IMR-90 (cell line): ENCODE data around the gene LRIT1. TPM values are rescaled to one million over a fixed set of nuclear protein-coding genes. Genes with fewer than 3 reads are reported as not detected.

Experiments
- ATAC-seq: fragments of 200-7000 bp; cut with Tn5 transposase; 2 replicates; pipeline ENCODE4 v1.9.1; 2020; ENCODE audit warnings: low read depth, mild to moderate bottlenecking, moderate library complexity
- BruUV-seq: library from RNA; stranded (reverse); fragments of 400-500 nt; replicated peaks from 2 replicates; lab custom pipeline; 2021; lab: Mats Ljungman, UMichigan
- CTCF ChIA-PET: fragments of 300-600 bp; formaldehyde crosslinking; extraction: SDS; loops from one replicate; lab custom pipeline; 2021; ENCODE audit warnings: antibody characterized with exemption; lab: Yijun Ruan, JAX
- POLR2A ChIA-PET: fragments of 300-600 bp; sonication (Branson Sonifier 250); formaldehyde crosslinking; loops from one replicate; lab custom pipeline; 2022; ENCODE audit warnings: antibody characterized with exemption; ENCODE audit not compliant: unreplicated experiment; lab: Charles Lee
- DNase-seq: peaks from one replicate; pipeline ENCODE4 v3.0.0; 2013
- H2AFZ ChIP-seq: replicated peaks from 2 replicates; pipeline ENCODE3; 2013; ENCODE audit warnings: low read length, mild to moderate bottlenecking; ENCODE audit not compliant: poor library complexity
- H2AK5ac ChIP-seq: 2 replicates; pipeline ENCODE4 v1.6.1; 2013; ENCODE audit warnings: low read depth, low read length, inconsistent platforms
- H2AK9ac ChIP-seq: replicated peaks from 2 replicates; pipeline ENCODE3; 2013; ENCODE audit warnings: mild to moderate bottlenecking, low read depth, low read length, moderate library complexity; ENCODE audit not compliant: poor library complexity
- H2BK120ac ChIP-seq: 2 replicates; pipeline ENCODE4 v1.6.1; 2013; ENCODE audit warnings: low read depth, low read length, inconsistent platforms
- H2BK15ac ChIP-seq: 3 replicates; pipeline ENCODE4 v1.6.1; 2013; ENCODE audit warnings: low read depth, low read length, inconsistent platforms
- H2BK20ac ChIP-seq: 2 replicates; pipeline ENCODE4 v1.6.1; 2013; ENCODE audit warnings: low read depth, mild to moderate bottlenecking, inconsistent platforms, low read length, moderate library complexity
- H2BK5ac ChIP-seq: 2 replicates; pipeline ENCODE4 v1.6.1; 2013; ENCODE audit warnings: mild to moderate bottlenecking, low read depth, low read length, inconsistent platforms; ENCODE audit not compliant: poor library complexity, severe bottlenecking
- H3K14ac ChIP-seq: replicated peaks from 2 replicates; pipeline ENCODE4 v1.6.1; 2013; ENCODE audit warnings: low read depth, low read length, inconsistent platforms
- H3K18ac ChIP-seq: 2 replicates; pipeline ENCODE4 v1.6.1; 2013; ENCODE audit warnings: low read depth, low read length, control low read depth
- H3K23ac ChIP-seq: 2 replicates; pipeline ENCODE4 v1.6.1; 2013; ENCODE audit warnings: low read depth, low read length, inconsistent platforms
- H3K27ac ChIP-seq: 2 replicates; pipeline ENCODE4 v1.5.1; 2013; ENCODE audit warnings: mild to moderate bottlenecking, control low read depth, low read length; ENCODE audit not compliant: insufficient read depth
- H3K27me3 ChIP-seq: 2 replicates; pipeline ENCODE4 v1.6.1; 2013; ENCODE audit warnings: low read length; ENCODE audit not compliant: control insufficient read depth, insufficient read depth
- H3K36me3 ChIP-seq: 2 replicates; pipeline ENCODE4 v1.6.1; 2013; ENCODE audit warnings: low read length, mixed read lengths; ENCODE audit not compliant: control insufficient read depth, insufficient read depth
- H3K4ac ChIP-seq: 2 replicates; pipeline ENCODE4 v1.6.1; 2013; ENCODE audit warnings: low read depth, low read length, inconsistent platforms
- H3K4me1 ChIP-seq: 2 replicates; pipeline ENCODE4 v1.6.1; 2013; ENCODE audit warnings: low read length, mixed read lengths; ENCODE audit not compliant: control insufficient read depth, insufficient read depth
- H3K4me2 ChIP-seq: 2 replicates; pipeline ENCODE4 v1.6.1; 2013; ENCODE audit warnings: low read depth, mild to moderate bottlenecking, control low read depth, low read length, moderate library complexity
- H3K4me3 ChIP-seq: 2 replicates; pipeline ENCODE4 v1.5.1; 2013; ENCODE audit warnings: low read depth, mild to moderate bottlenecking, control low read depth, low read length, moderate library complexity; ENCODE audit not compliant: insufficient read depth
- H3K56ac ChIP-seq: 2 replicates; pipeline ENCODE4 v1.6.1; 2013; ENCODE audit warnings: low read length, inconsistent platforms; ENCODE audit not compliant: insufficient read depth; ENCODE audit errors: extremely low read depth
- H3K79me1 ChIP-seq, 2 experiments: 2 replicates each; pipeline ENCODE4 v1.6.1; 2013; ENCODE audit warnings: low read length in 2 of 2, inconsistent platforms in 1 of 2, low read depth in 1 of 2
- H3K9ac ChIP-seq: 2 replicates; pipeline ENCODE4 v1.6.1; 2013; ENCODE audit warnings: low read depth, low read length, control low read depth
- H3K9me1 ChIP-seq: 2 replicates; pipeline ENCODE4 v1.6.1; 2013; ENCODE audit warnings: low read length, inconsistent platforms; ENCODE audit not compliant: insufficient read depth
- H3K9me3 ChIP-seq: 2 replicates; pipeline ENCODE4 v1.6.1; 2013; ENCODE audit warnings: low read length; ENCODE audit not compliant: control insufficient read depth, insufficient read depth
- H4K20me1 ChIP-seq: 2 replicates; pipeline ENCODE4 v1.6.1; 2013; ENCODE audit warnings: low read length, inconsistent platforms; ENCODE audit not compliant: insufficient read depth
- H4K5ac ChIP-seq: 2 replicates; pipeline ENCODE4 v1.6.1; 2013; ENCODE audit warnings: mild to moderate bottlenecking, low read depth, low read length, control low read depth
- H4K8ac ChIP-seq, 2 experiments: 2 replicates each; pipeline ENCODE4 v1.6.1; 2013; ENCODE audit warnings: low read depth in 2 of 2, low read length in 2 of 2, control low read depth in 1 of 2, inconsistent platforms in 1 of 2
- H4K91ac ChIP-seq: 2 replicates; pipeline ENCODE4 v1.6.1; 2013; ENCODE audit warnings: low read depth, low read length, inconsistent platforms; ENCODE audit not compliant: insufficient read depth
- BHLHE40 ChIP-seq: fragments of 150-350 bp; IDR thresholded peaks from 2 replicates; pipeline ENCODE4 v1.6.1; 2016; ENCODE audit warnings: mild to moderate bottlenecking, low read depth, low read length
- CHD1 ChIP-seq: IDR thresholded peaks from 2 replicates; pipeline ENCODE4 v1.6.1; 2012; ENCODE audit warnings: low read depth, low read length, improper control_type of control experiment
- FOS ChIP-seq: fragments of 150-350 bp; IDR thresholded peaks from 2 replicates; pipeline ENCODE4 v1.6.1; 2016; ENCODE audit warnings: low read depth, low read length
- MAFK ChIP-seq: IDR thresholded peaks from 2 replicates; pipeline ENCODE4 v1.6.1; 2012; ENCODE audit warnings: low read depth, low read length, improper control_type of control experiment
- MAZ ChIP-seq: IDR thresholded peaks from 2 replicates; pipeline ENCODE4 v1.6.1; 2012; ENCODE audit warnings: low read depth, mild to moderate bottlenecking, low read length, improper control_type of control experiment, moderate library complexity, borderline replicate concordance
- MXI1 ChIP-seq: IDR thresholded peaks from 2 replicates; pipeline ENCODE4 v1.6.1; 2012; ENCODE audit warnings: low read depth, mild to moderate bottlenecking, low read length, moderate library complexity, borderline replicate concordance
- NFE2L2 ChIP-seq: fragments of 150-350 bp; IDR thresholded peaks from 2 replicates; pipeline ENCODE4 v1.6.1; 2016; ENCODE audit warnings: low read depth, mild to moderate bottlenecking, low read length
- POLR2A ChIP-seq: IDR thresholded peaks from 2 replicates; pipeline ENCODE4 v1.6.1; 2012; ENCODE audit warnings: mild to moderate bottlenecking, low read depth, low read length
- RAD21 ChIP-seq: IDR thresholded peaks from 2 replicates; pipeline ENCODE4 v1.6.1; 2012; ENCODE audit warnings: low read length, improper control_type of control experiment
- RCOR1 ChIP-seq: IDR thresholded peaks from 2 replicates; pipeline ENCODE4 v1.6.1; 2012; ENCODE audit warnings: mild to moderate bottlenecking, low read length, improper control_type of control experiment; ENCODE audit not compliant: insufficient replicate concordance
- RFX5 ChIP-seq: IDR thresholded peaks from 2 replicates; pipeline ENCODE4 v1.8.0; 2012; ENCODE audit warnings: low read depth, mild to moderate bottlenecking, low read length, moderate library complexity
- WGBS, 2 experiments: methylation state at CpG; one replicate each; pipeline versions ENCODE4 v1.1.5 to v1.1.7; 2013; ENCODE audit warnings: missing lambda C conversion rate in 2 of 2; ENCODE audit not compliant: insufficient read length in 1 of 2; ENCODE audit errors: extremely low coverage in 2 of 2; 5-methylcytosine and 5-hydroxymethylcytosine counted together
- dilution Hi-C: fragments of 300-500 bp; cut with HindIII; formaldehyde crosslinking; loops from one replicate; pipeline ENCODE4 v1.14.3; 2018; ENCODE audit warnings: low sequenced_read_pairs; ENCODE audit not compliant: unreplicated experiment
- in situ Hi-C: fragments of 300-500 bp; cut with MboI; formaldehyde crosslinking; loops from 3 replicates; pipeline ENCODE4 v1.14.3; 2019; ENCODE audit warnings: low sequenced_read_pairs, inconsistent platforms, mixed read lengths
- intact Hi-C: fragments of 100-400 bp; cut with micrococcal nuclease; formaldehyde crosslinking; loops from 2 replicates; pipeline ENCODE4 v1.10.0; 2022
- polyA plus RNA-seq, 3 experiments: library from polyadenylated mRNA; depleted of rRNA; stranded (reverse); fragments of >200 nt; gene quantifications; 2 replicates each; pipeline ENCODE4 v1.2.3, GENCODE V29; 2012; ENCODE audit warnings: low replicate concordance in 1 of 3
- total RNA-seq: library from RNA; depleted of rRNA; stranded (reverse); fragments of >200 nt; gene quantifications from 2 replicates; pipeline ENCODE4 v1.2.3, GENCODE V29; 2012
- TF ChIP-seq, protein P1 (sequence below): conservative IDR thresholded peaks from 2 replicates; pipeline ENCODE4 v1.5.1; 2012; ENCODE audit warnings: mild to moderate bottlenecking, low read depth, low read length, improper control_type of control experiment
- TF ChIP-seq, protein P2 (sequence below): fragments of 150-350 bp; IDR thresholded peaks from 2 replicates; pipeline ENCODE4 v1.6.1; 2016; ENCODE audit warnings: low read depth, mild to moderate bottlenecking, low read length, moderate library complexity, borderline replicate concordance
- TF ChIP-seq, protein P3 (sequence below): fragments of 150-350 bp; IDR thresholded peaks from 2 replicates; pipeline ENCODE4 v1.6.1; 2017; ENCODE audit warnings: mild to moderate bottlenecking, antibody characterized with exemption, low read length, low read depth

Gene LRIT1
- total and polyA plus RNA-seq, 2 of the 4 experiments (the other 2 are of a cell fraction): not detected

DNA sequence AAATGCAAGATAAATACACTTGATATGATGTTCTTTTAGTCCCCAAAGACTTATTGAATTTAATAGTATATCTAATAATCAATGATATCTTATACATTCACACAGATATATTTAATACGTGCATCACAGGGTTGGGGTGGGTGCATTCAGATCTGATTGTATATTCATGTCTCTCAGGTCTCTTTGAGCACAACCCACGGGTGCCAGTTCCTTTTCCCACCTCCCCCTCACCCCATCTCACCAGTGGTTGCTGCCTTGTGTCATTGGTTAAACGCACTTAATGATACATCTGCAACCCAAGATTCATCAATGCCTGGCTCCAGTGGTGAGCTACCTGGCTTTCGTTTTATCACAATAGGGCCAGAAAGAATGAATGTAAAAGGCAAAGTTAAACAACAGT lies 6.2 kb downstream of the LRIT1 start:
- CTCF ChIA-PET: no interaction called here
- Histone ChIP-seq H3K9me1 (no peaks in the 10 kb centered on the region), H3K4ac (no peak overlapping the region), H3K56ac (no peak overlapping the region), H3K4me2 (no peak overlapping the region), H4K5ac (no peak overlapping the region), H2AFZ (no peak overlapping the region), H4K8ac (no peak overlapping the region), H2BK5ac (no peak overlapping the region), H3K9ac (no peak overlapping the region), H2AK5ac (no peak overlapping the region), H3K36me3 (no peaks in the 10 kb centered on the region), H3K4me1 (no peaks in the 10 kb centered on the region), H3K9me3 (no peaks in the 10 kb centered on the region), H4K91ac (no peak overlapping the region), H2BK120ac (no peak overlapping the region), H3K4me3 (no peak overlapping the region), H2AK9ac (no peak overlapping the region), H2BK15ac (no peak overlapping the region), H3K18ac (no peak overlapping the region), H4K20me1 (no peaks in the 10 kb centered on the region; the same call in 1 of the 2 replicates), H3K27ac (no peak overlapping the region), H2BK20ac (no peak overlapping the region), H3K79me1 (no peaks in the 10 kb centered on the region), H3K23ac (no peak overlapping the region), H3K27me3 (peaks cover 11% of the 10 kb centered on the region; the same call in 1 of the 2 replicates), H3K14ac (no peak overlapping the region)
- DNase-seq (no peak), ATAC-seq (no peak)
- TF ChIP-seq RCOR1 (no peak), POLR2A (no peak), MAFK (no peak), NFE2L2 (no peak), RFX5 (no peak), BHLHE40 (no peak), FOS (no peak), MAZ (no peak), RAD21 (no peak), MXI1 (no peak), CHD1 (no peak)
- TF ChIP-seq, protein P1, sequence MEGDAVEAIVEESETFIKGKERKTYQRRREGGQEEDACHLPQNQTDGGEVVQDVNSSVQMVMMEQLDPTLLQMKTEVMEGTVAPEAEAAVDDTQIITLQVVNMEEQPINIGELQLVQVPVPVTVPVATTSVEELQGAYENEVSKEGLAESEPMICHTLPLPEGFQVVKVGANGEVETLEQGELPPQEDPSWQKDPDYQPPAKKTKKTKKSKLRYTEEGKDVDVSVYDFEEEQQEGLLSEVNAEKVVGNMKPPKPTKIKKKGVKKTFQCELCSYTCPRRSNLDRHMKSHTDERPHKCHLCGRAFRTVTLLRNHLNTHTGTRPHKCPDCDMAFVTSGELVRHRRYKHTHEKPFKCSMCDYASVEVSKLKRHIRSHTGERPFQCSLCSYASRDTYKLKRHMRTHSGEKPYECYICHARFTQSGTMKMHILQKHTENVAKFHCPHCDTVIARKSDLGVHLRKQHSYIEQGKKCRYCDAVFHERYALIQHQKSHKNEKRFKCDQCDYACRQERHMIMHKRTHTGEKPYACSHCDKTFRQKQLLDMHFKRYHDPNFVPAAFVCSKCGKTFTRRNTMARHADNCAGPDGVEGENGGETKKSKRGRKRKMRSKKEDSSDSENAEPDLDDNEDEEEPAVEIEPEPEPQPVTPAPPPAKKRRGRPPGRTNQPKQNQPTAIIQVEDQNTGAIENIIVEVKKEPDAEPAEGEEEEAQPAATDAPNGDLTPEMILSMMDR: no peak
- TF ChIP-seq, protein P2, sequence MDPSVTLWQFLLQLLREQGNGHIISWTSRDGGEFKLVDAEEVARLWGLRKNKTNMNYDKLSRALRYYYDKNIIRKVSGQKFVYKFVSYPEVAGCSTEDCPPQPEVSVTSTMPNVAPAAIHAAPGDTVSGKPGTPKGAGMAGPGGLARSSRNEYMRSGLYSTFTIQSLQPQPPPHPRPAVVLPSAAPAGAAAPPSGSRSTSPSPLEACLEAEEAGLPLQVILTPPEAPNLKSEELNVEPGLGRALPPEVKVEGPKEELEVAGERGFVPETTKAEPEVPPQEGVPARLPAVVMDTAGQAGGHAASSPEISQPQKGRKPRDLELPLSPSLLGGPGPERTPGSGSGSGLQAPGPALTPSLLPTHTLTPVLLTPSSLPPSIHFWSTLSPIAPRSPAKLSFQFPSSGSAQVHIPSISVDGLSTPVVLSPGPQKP: no peak
- TF ChIP-seq, protein P3, sequence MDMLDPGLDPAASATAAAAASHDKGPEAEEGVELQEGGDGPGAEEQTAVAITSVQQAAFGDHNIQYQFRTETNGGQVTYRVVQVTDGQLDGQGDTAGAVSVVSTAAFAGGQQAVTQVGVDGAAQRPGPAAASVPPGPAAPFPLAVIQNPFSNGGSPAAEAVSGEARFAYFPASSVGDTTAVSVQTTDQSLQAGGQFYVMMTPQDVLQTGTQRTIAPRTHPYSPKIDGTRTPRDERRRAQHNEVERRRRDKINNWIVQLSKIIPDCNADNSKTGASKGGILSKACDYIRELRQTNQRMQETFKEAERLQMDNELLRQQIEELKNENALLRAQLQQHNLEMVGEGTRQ: no peak
- in situ Hi-C loops: no loop called here
- no CpG with 5 or more reads among the region's 4 CpGs for WGBS, 2 experiments
- dilution Hi-C loops: no loop called here
- intact Hi-C loops: no loop called here
- no TSS peak for BruUV-seq
- POLR2A ChIA-PET: no interaction called here
